ENCODE data around the gene MVD. TPM values are rescaled to one million over a fixed set of nuclear protein-coding genes. Genes with fewer than 3 reads are reported as not detected.

The MVD gene
- total RNA-seq, 1 donor = 111 TPM

GRCh38 chr16:88686439-88687253 is 23.8 kb upstream of the MVD start, which contains the start of gene SNAI3:
Gene SNAI3 (minus strand): TSS chr16:88686507. CDS start chr16:88686406, 101 bp downstream.
- TF ChIP-seq, protein P1, sequence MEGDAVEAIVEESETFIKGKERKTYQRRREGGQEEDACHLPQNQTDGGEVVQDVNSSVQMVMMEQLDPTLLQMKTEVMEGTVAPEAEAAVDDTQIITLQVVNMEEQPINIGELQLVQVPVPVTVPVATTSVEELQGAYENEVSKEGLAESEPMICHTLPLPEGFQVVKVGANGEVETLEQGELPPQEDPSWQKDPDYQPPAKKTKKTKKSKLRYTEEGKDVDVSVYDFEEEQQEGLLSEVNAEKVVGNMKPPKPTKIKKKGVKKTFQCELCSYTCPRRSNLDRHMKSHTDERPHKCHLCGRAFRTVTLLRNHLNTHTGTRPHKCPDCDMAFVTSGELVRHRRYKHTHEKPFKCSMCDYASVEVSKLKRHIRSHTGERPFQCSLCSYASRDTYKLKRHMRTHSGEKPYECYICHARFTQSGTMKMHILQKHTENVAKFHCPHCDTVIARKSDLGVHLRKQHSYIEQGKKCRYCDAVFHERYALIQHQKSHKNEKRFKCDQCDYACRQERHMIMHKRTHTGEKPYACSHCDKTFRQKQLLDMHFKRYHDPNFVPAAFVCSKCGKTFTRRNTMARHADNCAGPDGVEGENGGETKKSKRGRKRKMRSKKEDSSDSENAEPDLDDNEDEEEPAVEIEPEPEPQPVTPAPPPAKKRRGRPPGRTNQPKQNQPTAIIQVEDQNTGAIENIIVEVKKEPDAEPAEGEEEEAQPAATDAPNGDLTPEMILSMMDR (IDR thresholded peaks at IDR 0.05; ENCODE audit: insufficient read depth, low read depth, low read length) = no peak
- DNase-seq (ENCODE audit: low read depth) = peak; percentile 56
- peak within 1 kb of the TSS; percentile 62 for H3K4me3 ChIP-seq (ENCODE audit: low read depth, low read length)

- peak overlapping the region; percentile 62 for H3K4me3 ChIP-seq (ENCODE audit: low read depth, low read length)
- TF ChIP-seq, protein P1 (IDR thresholded peaks at IDR 0.05; ENCODE audit: insufficient read depth, low read depth, low read length) = no peak
- DNase-seq (ENCODE audit: low read depth) = no peak
These were observed 23.2 kb upstream of the MVD start for GRCh38 chr16:88686062-88686438.

DNA sequence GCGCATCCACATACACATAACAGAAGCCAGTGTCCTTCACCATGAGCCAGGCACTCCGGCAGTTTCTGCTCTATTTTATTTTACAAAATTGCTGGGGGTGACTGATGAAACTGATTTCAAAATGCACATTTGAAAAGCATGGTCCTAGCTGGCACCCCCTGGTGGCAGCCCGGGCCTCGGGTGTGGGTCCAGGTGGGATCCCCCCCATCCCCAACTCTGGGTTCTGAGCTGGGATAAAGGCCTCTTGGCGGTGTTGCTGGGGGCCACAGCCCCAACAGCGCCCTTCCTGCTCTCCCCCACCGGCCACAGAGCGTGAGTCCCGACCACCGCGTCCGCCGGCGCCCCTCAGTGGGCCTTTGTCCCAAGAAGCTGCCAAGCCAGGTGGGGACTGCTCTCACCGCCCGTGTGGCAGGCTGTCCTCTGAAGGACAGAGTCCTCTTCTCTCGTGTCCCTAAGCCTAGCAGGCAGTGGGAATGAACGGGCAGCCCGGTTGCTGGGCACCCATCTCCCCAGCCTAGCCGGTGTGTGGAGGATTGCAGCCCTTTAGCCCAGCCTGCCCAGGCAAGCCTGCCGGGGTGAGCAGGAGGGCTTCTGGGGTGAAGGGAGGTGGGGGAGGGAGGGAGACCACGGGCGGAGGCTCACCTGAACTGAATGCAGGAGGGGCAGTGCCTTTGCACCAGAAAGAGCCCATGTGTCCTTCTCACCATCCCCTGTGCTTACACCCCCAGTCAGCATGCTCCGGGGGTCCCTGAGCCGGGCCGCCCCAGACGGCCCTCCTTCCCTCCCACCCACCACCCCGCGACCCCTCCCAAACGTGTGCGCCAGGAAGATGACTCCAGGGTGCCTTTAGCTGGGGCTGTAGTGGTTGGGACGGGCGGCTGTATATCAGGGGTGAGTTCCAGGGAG is 22.5 kb upstream of the MVD start:
- H3K4me3 ChIP-seq (ENCODE audit: low read depth, low read length) = peak overlapping the region; percentile 62
- TF ChIP-seq, protein P1 (IDR thresholded peaks at IDR 0.05; ENCODE audit: insufficient read depth, low read depth, low read length) = peak; percentile 67
- peak; percentile 42 for DNase-seq (ENCODE audit: low read depth)

- TF ChIP-seq, protein P1 (IDR thresholded peaks at IDR 0.05; ENCODE audit: insufficient read depth, low read depth, low read length) = no peak
- no peak for DNase-seq (ENCODE audit: low read depth)
- no peak overlapping the region for H3K4me3 ChIP-seq (ENCODE audit: low read depth, low read length)
These were observed 21.8 kb upstream of the MVD start for GRCh38 chr16:88684569-88685155.

DNA sequence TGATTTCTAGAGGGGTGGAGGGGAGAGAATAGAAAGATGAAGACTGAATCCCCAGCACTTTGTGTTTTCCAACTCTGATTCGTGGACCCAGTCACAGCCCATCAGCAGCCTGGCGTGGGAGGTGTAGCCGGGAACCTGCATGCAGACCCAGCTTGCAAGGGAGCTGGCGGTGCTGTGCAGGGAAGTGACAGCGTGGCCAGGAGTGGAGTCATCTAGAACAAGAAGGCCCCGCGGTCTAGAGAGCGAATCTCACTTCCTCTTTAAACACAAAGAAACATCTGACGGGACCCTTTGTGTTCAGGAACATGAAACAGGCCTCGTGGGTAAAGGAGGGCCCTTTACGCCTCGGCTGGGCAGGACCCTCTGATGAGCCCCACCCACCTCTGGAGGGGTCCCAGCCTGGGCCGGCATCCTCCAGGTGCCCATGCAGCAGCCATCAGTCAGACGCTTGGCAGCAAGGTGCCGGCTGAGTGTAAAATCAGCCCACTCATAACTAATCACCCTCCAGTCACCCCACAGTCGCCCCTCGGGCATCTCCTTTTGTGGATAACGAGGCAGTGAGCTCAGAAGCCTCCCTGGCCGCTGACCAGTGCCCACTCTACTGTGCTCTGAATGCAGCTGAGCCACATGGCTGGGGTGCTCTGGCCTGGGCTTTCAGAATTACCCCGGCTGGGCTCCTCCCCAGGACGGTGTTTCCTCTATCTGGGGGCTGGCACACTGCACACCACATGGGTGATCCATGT is 19.0 kb upstream of the MVD start:
- TF ChIP-seq, protein P1 (IDR thresholded peaks at IDR 0.05; ENCODE audit: insufficient read depth, low read depth, low read length) = no peak
- no peak for DNase-seq (ENCODE audit: low read depth)
- no peak overlapping the region for H3K4me3 ChIP-seq (ENCODE audit: low read depth, low read length)

- no peak for DNase-seq (ENCODE audit: low read depth)
- TF ChIP-seq, protein P1 (IDR thresholded peaks at IDR 0.05; ENCODE audit: insufficient read depth, low read depth, low read length) = peak; percentile 23
- H3K4me3 ChIP-seq (ENCODE audit: low read depth, low read length) = no peak overlapping the region
These were observed 18.3 kb upstream of the MVD start for GRCh38 chr16:88681084-88681680.

Measured in fibroblast of villous mesenchyme (primary cell).